GM12878 (cell line): Measurements from ENCODE around the gene PTEN. TPM values are rescaled to one million over a fixed set of nuclear protein-coding genes. Genes with fewer than 3 reads are reported as not detected.
"Not testable (repeated sequence)": the region's sequence is repeated elsewhere in the genome, so short reads cannot be mapped to it uniquely, and the experiment has no call there.

ENCODE experiments used
- ATAC-seq: fragments of 200-7000 bp; cut with Tn5 transposase; 3 replicates; pipeline ENCODE4 v1.9.1; 2020; ENCODE audit warnings: mild to moderate bottlenecking, moderate library complexity
- BruUV-seq: library from RNA; stranded (reverse); fragments of 400-500 nt; replicated peaks from 2 replicates; lab custom pipeline; 2021; lab: Mats Ljungman, UMichigan
- CTCF ChIA-PET: fragments of 300-600 bp; sonication (Branson Sonifier 250); formaldehyde crosslinking; extraction: SDS; loops from one replicate; lab custom pipeline; 2021; ENCODE audit warnings: inconsistent platforms; lab: Yijun Ruan, JAX
- POLR2A ChIA-PET: fragments of 350-600 bp; formaldehyde crosslinking; extraction: SDS; loops from one replicate; lab custom pipeline; 2021; ENCODE audit warnings: inconsistent platforms; lab: Charles Lee
- RAD21 ChIA-PET: fragments of 300-600 bp; sonication (Branson Sonifier 250); formaldehyde crosslinking; loops from one replicate; lab custom pipeline; 2023; ENCODE audit warnings: antibody characterized with exemption; ENCODE audit not compliant: unreplicated experiment; lab: Charles Lee
- SMC1A ChIA-PET: fragments of 300-600 bp; sonication (Branson Sonifier 250); formaldehyde crosslinking; loops from one replicate; lab custom pipeline; 2023; ENCODE audit not compliant: unreplicated experiment, uncharacterized antibody; lab: Charles Lee
- DNase-seq: peaks from one replicate; pipeline ENCODE4 v3.0.0-alpha.2; 2011; ENCODE audit warnings: low read depth, low spot score
- FAIRE-seq: peaks from 3 replicates; lab custom pipeline; 2011; peaks lifted over from hg19 to GRCh38; lab: Jason Lieb, UNC
- H2AFZ ChIP-seq: 2 replicates; pipeline ENCODE4 v1.6.0; 2011; ENCODE audit warnings: low read depth, low read length, control low read depth; ENCODE audit not compliant: control insufficient read depth
- H3K27ac ChIP-seq: 2 replicates; pipeline ENCODE4 v1.5.1; 2011; ENCODE audit warnings: control low read depth; ENCODE audit not compliant: control insufficient read depth, insufficient read depth
- H3K27me3 ChIP-seq, 2 experiments: replicated peaks in 1 of 2; 2 replicates each; pipeline versions ENCODE4 v1.6.0 to v1.6.1; 2011; ENCODE audit warnings: low read length in 1 of 2; ENCODE audit not compliant: control insufficient read depth in 2 of 2, insufficient read depth in 2 of 2
- H3K36me3 ChIP-seq, 2 experiments: 2 replicates each; pipeline ENCODE4 v1.5.1; 2011; ENCODE audit warnings: low read length in 1 of 2; ENCODE audit not compliant: control insufficient read depth in 2 of 2, insufficient read depth in 2 of 2
- H3K4me1 ChIP-seq: 2 replicates; pipeline ENCODE4 v1.6.1; 2011; ENCODE audit warnings: mild to moderate bottlenecking, low read length, moderate library complexity, mixed read lengths; ENCODE audit not compliant: control insufficient read depth, insufficient read depth
- H3K4me2 ChIP-seq: 2 replicates; pipeline ENCODE4 v1.6.0; 2011; ENCODE audit warnings: control low read depth; ENCODE audit not compliant: control insufficient read depth, insufficient read depth
- H3K4me3 ChIP-seq: fragments of 200-600 bp; sonication (generic); 2 replicates; pipeline ENCODE4 v1.5.1; 2016
- H3K79me2 ChIP-seq: 2 replicates; pipeline ENCODE4 v1.6.0; 2011; ENCODE audit warnings: low read length; ENCODE audit not compliant: control insufficient read depth, insufficient read depth
- H3K9ac ChIP-seq: 2 replicates; pipeline ENCODE4 v1.8.0; 2011; ENCODE audit warnings: low read length, control low read depth, mixed read lengths; ENCODE audit not compliant: control insufficient read depth, insufficient read depth
- H3K9me3 ChIP-seq: replicated peaks from 3 replicates; pipeline ENCODE4 v1.5.1; 2011; ENCODE audit warnings: mild to moderate bottlenecking, low read length; ENCODE audit not compliant: control insufficient read depth, insufficient read depth
- H4K20me1 ChIP-seq: 2 replicates; pipeline ENCODE4 v1.6.0; 2011; ENCODE audit not compliant: control insufficient read depth, insufficient read depth
- BACH1 ChIP-seq: fragments of 450-650 bp; IDR thresholded peaks from 2 replicates; pipeline ENCODE4 v1.6.1; 2017; ENCODE audit warnings: mild to moderate bottlenecking, borderline replicate concordance
- JUND ChIP-seq: IDR thresholded peaks from 2 replicates; pipeline ENCODE4 v1.6.1; 2012; ENCODE audit warnings: low read depth, mild to moderate bottlenecking, low read length, improper control_type of control experiment, moderate library complexity
- RFX5 ChIP-seq: IDR thresholded peaks from 2 replicates; pipeline ENCODE4 v1.6.1; 2011; ENCODE audit warnings: low read depth, low read length, improper control_type of control experiment
- SMAD5 ChIP-seq: IDR thresholded peaks from 2 replicates; pipeline ENCODE4 v1.6.1; 2016; ENCODE audit warnings: antibody characterized with exemption, low read depth
- SPI1 ChIP-seq: IDR thresholded peaks from 2 replicates; pipeline ENCODE4 v1.6.1; 2011; ENCODE audit warnings: low read depth, mild to moderate bottlenecking, low read length, moderate library complexity, borderline replicate concordance; ENCODE audit not compliant: insufficient read depth
- YY1 ChIP-seq: IDR thresholded peaks from 2 replicates; pipeline ENCODE4 v1.6.1; 2011; ENCODE audit warnings: low read depth, mild to moderate bottlenecking, low read length
- WGBS: methylation state at CpG from one replicate; pipeline ENCODE4 v1.1.6; 2016; ENCODE audit warnings: low lambda C conversion rate; ENCODE audit not compliant: insufficient replicate concordance, insufficient coverage; ENCODE audit errors: missing lambda C conversion rate; 5-methylcytosine and 5-hydroxymethylcytosine counted together
- in situ Hi-C: fragments of 300-500 bp; cut with MboI; formaldehyde crosslinking; loops from 9 replicates; pipeline ENCODE4 v1.14.3; 2018; ENCODE audit warnings: mixed read lengths
- intact Hi-C: fragments of 100-400 bp; cut with micrococcal nuclease; formaldehyde crosslinking; loops from one replicate; pipeline ENCODE4 v1.14.2; 2022; ENCODE audit not compliant: unreplicated experiment
- polyA plus RNA-seq, 11 experiments: library from polyadenylated mRNA; depleted of rRNA in 4 of 11; unstranded in 6 of 11; stranded (reverse) in 5 of 11; fragments of >200 nt; fragmentation: Nextera tagmentation in 4 of 11; fragmentation: Illumina TruSeq in 1 of 11; extraction: Ambion mirVana in 4 of 11; extraction: Trizol in 1 of 11; gene quantifications; 1 replicate in 1 of 11; 2 replicates in 10 of 11; pipeline versions ENCODE4 v1.2.1 to v1.2.3, GENCODE V29; 2011 to 2016; ENCODE audit warnings: inconsistent platforms in 2 of 11, missing spikeins in 2 of 11, low read depth in 1 of 11
- total RNA-seq, 4 experiments: library from RNA; depleted of rRNA in 3 of 4; stranded (reverse); fragments of >200 nt in 3 of 4; fragmentation: Illumina TruSeq in 1 of 4; extraction: Trizol in 1 of 4; gene quantifications; 2 replicates each; pipeline versions ENCODE4 v1.2.1 to v1.2.3, GENCODE V29; 2013 to 2021
- TF ChIP-seq, protein P1 (sequence below), 3 experiments: IDR thresholded peaks in 2 of 3; conservative IDR thresholded peaks in 1 of 3; 2 replicates each; pipeline ENCODE4 v1.5.1; 2011; ENCODE audit warnings: low read depth in 3 of 3, low read length in 3 of 3, mild to moderate bottlenecking in 3 of 3, control low read depth in 2 of 3, moderate library complexity in 2 of 3, inconsistent platforms in 1 of 3, mixed read lengths in 1 of 3; ENCODE audit not compliant: control insufficient read depth in 2 of 3, insufficient read depth in 1 of 3; ENCODE audit errors: extremely low read depth in 1 of 3

The PTEN gene
- total and polyA plus RNA-seq, 10 of the 15 experiments (the other 5 are each of a cell fraction or from before 2014, with no cell fraction given): 26.1 to 175 (median 58.1) TPM

DNA sequence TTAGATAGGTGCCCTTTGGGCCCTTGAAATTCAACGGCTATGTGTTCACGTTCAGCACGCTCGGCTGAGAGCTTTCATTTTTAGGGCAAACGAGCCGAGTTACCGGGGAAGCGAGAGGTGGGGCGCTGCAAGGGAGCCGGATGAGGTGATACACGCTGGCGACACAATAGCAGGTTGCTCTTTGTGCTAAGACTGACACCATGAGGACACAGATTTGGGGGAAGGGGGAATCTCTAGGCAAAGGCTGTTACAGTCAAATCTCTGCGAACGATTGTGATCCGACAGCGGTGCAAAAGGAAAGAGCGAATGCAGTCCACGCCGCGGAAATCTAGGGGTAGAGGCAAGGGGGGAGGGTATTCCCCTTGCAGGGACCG, 759 bp upstream of the PTEN start (continued):
- TF ChIP-seq, protein P1, sequence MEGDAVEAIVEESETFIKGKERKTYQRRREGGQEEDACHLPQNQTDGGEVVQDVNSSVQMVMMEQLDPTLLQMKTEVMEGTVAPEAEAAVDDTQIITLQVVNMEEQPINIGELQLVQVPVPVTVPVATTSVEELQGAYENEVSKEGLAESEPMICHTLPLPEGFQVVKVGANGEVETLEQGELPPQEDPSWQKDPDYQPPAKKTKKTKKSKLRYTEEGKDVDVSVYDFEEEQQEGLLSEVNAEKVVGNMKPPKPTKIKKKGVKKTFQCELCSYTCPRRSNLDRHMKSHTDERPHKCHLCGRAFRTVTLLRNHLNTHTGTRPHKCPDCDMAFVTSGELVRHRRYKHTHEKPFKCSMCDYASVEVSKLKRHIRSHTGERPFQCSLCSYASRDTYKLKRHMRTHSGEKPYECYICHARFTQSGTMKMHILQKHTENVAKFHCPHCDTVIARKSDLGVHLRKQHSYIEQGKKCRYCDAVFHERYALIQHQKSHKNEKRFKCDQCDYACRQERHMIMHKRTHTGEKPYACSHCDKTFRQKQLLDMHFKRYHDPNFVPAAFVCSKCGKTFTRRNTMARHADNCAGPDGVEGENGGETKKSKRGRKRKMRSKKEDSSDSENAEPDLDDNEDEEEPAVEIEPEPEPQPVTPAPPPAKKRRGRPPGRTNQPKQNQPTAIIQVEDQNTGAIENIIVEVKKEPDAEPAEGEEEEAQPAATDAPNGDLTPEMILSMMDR (IDR thresholded peaks at IDR 0.05 in 2 of 3, conservative IDR thresholded peaks at IDR 0.05 in 1 of 3; ENCODE audit: control insufficient read depth in 2 of 3, extremely low read depth in 1 of 3, insufficient read depth in 1 of 3, low read depth in 3 of 3, low read length in 3 of 3): peak in 1 of 3 experiments; percentile 8; a peak in 1 of 6 replicates
- TF ChIP-seq SPI1: no peak
- TF ChIP-seq JUND: no peak
- 0 out of 2 replicates have a peak, but pooled peaks have one; percentile 1 for TF ChIP-seq BACH1
- TF ChIP-seq SMAD5: peak; percentile 44; the same call in 1 of the 2 replicates
- no peak for TF ChIP-seq RFX5

DNA sequence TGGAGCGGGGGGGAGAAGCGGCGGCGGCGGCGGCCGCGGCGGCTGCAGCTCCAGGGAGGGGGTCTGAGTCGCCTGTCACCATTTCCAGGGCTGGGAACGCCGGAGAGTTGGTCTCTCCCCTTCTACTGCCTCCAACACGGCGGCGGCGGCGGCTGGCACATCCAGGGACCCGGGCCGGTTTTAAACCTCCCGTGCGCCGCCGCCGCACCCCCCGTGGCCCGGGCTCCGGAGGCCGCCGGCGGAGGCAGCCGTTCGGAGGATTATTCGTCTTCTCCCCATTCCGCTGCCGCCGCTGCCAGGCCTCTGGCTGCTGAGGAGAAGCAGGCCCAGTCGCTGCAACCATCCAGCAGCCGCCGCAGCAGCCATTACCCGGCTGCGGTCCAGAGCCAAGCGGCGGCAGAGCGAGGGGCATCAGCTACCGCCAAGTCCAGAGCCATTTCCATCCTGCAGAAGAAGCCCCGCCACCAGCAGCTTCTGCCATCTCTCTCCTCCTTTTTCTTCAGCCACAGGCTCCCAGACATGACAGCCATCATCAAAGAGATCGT, 598 bp downstream of the PTEN start:
- RAD21 ChIA-PET: interaction anchor here (0.7 to 6.4 kb wide), 10 partner anchors 46 to 690 kb away, joined by 3 to 158 read pairs (median 27); partner anchors contain the start of gene ATAD1

More for the DNA sequence above, 598 bp downstream of the PTEN start:
- H3K4me1 ChIP-seq, FAIRE-seq, H2AFZ ChIP-seq, DNase-seq, H3K36me3 ChIP-seq, BruUV-seq, H4K20me1 ChIP-seq, H3K27me3 ChIP-seq, H3K9me3 ChIP-seq: not testable (repeated sequence)
- H3K27ac ChIP-seq: peak overlapping the region; percentile 98
- in situ Hi-C loops (loop anchor here (5.0 to 10.0 kb wide), 5 partner anchors 201 to 688 kb away; no protein-coding TSS in a partner anchor), intact Hi-C loops (loop anchor here (2.0 to 5.0 kb wide), 3 partner anchors 68 to 423 kb away; no protein-coding TSS in a partner anchor)
- ChIA-PET CTCF (interaction anchor here (1.1 to 3.8 kb wide), 5 partner anchors 10 to 525 kb away, joined by 3 to 98 read pairs (median 10); no protein-coding TSS in a partner anchor), SMC1A (interaction anchor here (1.4 to 6.9 kb wide), 7 partner anchors 66 to 525 kb away, joined by 4 to 140 read pairs (median 13); no protein-coding TSS in a partner anchor), POLR2A (interaction anchor here (1.0 to 1.7 kb wide), 4 partner anchors 198 to 523 kb away, joined by 3 to 7 read pairs (median 4); no protein-coding TSS in a partner anchor)
- H3K9ac ChIP-seq: peak overlapping the region; percentile 99
- peak overlapping the region; percentile 94 for H3K4me3 ChIP-seq
- 0 out of 3 replicates have a peak, but pooled peaks have one; percentile 1 for ATAC-seq
- H3K79me2 ChIP-seq: peaks cover 85% of the 10 kb centered on the region
- H3K4me2 ChIP-seq: peak overlapping the region; percentile 47; the same call in 1 of the 2 replicates
- TF ChIP-seq YY1: peak; percentile 57; the same call in 1 of the 2 replicates
- WGBS: 0% methylated on average over 18 of the region's 47 CpGs
